AG09309 (cell line): Measurements from ENCODE around the gene OLFML1.

Experiments used
- DNase-seq: peaks from one replicate; pipeline ENCODE4 v3.0.0-alpha.2; 2010; ENCODE audit warnings: low read depth
- H3K4me3 ChIP-seq: 2 replicates; pipeline ENCODE4 v1.5.1; 2011; ENCODE audit warnings: mild to moderate bottlenecking, low read depth, low read length, moderate library complexity; ENCODE audit not compliant: control insufficient read depth
- CTCF ChIP-seq: IDR thresholded peaks from 2 replicates; pipeline ENCODE4 v1.5.1; 2011; ENCODE audit warnings: mild to moderate bottlenecking, low read depth, low read length, inconsistent platforms; ENCODE audit not compliant: insufficient read depth, control insufficient read depth; ENCODE audit errors: missing control alignments

OLFML1 gene

GRCh38 chr11:7518811-7519562, 33.7 kb downstream of the OLFML1 start:
- H3K4me3 ChIP-seq, result no peak overlapping the region
- DNase-seq, result no peak
- no peak for TF ChIP-seq CTCF

- H3K4me3 ChIP-seq, result no peak overlapping the region
- no peak for DNase-seq
- TF ChIP-seq CTCF, result no peak
Observed at GRCh38 chr11:7520011-7520942, 35.0 kb downstream of the OLFML1 start.

GRCh38 chr11:7520981-7521487, 35.7 kb downstream of the OLFML1 start:
- TF ChIP-seq CTCF, result no peak
- H3K4me3 ChIP-seq, result no peak overlapping the region
- DNase-seq, result no peak

DNA sequence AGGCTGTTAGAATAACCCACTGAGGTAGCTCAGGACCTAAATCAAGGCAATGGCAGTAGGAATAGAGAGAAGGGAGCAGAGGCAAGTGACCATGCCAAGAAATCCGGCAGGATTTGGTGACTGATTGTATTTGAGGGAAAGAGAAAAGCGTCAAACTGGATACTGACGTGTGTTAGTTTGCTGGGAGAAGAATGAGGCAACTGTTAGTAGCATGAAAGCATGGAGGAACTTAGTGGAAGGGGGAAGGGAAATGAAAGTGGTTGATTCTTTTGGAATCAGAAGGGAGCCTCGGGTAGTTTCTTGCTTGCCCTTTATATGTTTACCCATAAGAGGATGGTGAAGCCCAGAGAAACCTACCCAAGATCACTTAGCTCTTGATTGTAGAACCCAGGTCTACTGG, 36.8 kb downstream of the OLFML1 start:
- TF ChIP-seq CTCF, result no peak
- DNase-seq, result no peak
- H3K4me3 ChIP-seq, result no peak overlapping the region

DNA sequence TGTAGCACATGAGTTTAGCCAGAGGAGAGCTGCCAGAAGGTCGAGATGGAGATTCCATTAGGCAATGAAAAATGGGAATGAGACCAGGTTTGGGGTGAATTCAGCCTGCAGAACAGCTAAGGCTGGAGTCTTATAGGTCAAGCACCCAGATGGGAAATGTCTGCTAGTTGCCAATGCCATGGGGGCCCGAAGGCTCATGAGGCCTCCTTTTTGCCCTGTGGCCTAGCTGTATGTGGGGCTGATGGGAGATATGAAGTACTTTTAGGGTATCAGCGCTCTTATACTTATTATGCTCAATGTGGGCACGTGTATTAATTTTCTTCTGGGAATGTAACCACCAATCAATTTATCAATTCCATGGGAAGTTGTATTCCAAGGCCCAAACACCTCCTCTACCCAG, 37.2 kb downstream of the OLFML1 start:
- no peak overlapping the region for H3K4me3 ChIP-seq
- TF ChIP-seq CTCF, result no peak
- no peak for DNase-seq

- no peak for TF ChIP-seq CTCF
- no peak for DNase-seq
- H3K4me3 ChIP-seq, result no peak overlapping the region
Observed at GRCh38 chr11:7523416-7524210, 38.3 kb downstream of the OLFML1 start.
